Measurements from ENCODE around the gene ARHGEF39. TPM values are rescaled to one million over a fixed set of nuclear protein-coding genes. Genes with fewer than 3 reads are reported as not detected.

Gene ARHGEF39
- total RNA-seq, 4 donors from 2014 or later, result 0.52 to 2.2 (median 0.81) TPM

- peaks cover 0 to 40% of the 10 kb centered on the region in 2 donors for H3K36me3 ChIP-seq
- H3K27me3 ChIP-seq, result no peaks in the 10 kb centered on the region
- peaks cover 0 to 69% (median 8%) of the 10 kb centered on the region in 3 donors for H3K4me1 ChIP-seq
- no peaks in the 10 kb centered on the region for H3K9me3 ChIP-seq
- TF ChIP-seq POLR2A (IDR thresholded peaks at IDR 0.05) (peak in 1 of 2 donors; percentile 57), POLR2AphosphoS5 (IDR thresholded peaks at IDR 0.05) (peak; percentile 86)
- TF ChIP-seq, protein P1, sequence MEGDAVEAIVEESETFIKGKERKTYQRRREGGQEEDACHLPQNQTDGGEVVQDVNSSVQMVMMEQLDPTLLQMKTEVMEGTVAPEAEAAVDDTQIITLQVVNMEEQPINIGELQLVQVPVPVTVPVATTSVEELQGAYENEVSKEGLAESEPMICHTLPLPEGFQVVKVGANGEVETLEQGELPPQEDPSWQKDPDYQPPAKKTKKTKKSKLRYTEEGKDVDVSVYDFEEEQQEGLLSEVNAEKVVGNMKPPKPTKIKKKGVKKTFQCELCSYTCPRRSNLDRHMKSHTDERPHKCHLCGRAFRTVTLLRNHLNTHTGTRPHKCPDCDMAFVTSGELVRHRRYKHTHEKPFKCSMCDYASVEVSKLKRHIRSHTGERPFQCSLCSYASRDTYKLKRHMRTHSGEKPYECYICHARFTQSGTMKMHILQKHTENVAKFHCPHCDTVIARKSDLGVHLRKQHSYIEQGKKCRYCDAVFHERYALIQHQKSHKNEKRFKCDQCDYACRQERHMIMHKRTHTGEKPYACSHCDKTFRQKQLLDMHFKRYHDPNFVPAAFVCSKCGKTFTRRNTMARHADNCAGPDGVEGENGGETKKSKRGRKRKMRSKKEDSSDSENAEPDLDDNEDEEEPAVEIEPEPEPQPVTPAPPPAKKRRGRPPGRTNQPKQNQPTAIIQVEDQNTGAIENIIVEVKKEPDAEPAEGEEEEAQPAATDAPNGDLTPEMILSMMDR (IDR thresholded peaks at IDR 0.05), result no peak
- H3K4me3 ChIP-seq, result no peak overlapping the region
- peak; percentile 56 for ATAC-seq
- peak overlapping the region; percentile 11 to 98 (median 90) for H3K27ac ChIP-seq
- WGBS, 2 donors (ENCODE audit: low coverage in 1 of 2), result 28 to 39% methylated on average over 8 to 9 of the region's 15 CpGs
These were observed 15.5 kb upstream of the ARHGEF39 start for GRCh38 chr9:35680331-35681105.

DNA sequence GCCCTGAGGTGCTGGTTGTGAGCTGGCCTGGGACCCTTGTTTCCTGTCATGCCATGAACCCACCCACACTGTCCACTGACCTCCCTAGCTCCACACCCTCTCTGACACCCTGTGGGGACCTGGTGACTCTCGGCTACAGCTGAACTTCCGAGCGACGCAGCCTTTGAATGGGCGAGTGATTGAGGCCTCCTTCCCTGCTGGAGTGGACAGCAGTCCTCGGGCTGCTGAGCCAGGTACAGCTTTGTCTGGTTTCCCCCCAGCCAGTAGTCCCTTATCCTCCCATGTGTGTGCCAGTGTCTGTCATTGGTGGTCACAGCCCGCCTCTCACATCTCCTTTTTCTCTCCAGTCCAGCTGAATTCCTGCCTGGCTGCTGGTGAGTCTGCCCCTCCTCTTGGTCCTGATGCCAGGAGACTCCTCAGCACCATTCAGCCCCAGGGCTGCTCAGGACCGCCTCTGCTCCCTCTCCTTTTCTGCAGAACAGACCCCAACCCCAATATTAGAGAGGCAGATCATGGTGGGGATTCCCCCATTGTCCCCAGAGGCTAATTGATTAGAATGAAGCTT, 14.9 kb upstream of the ARHGEF39 start:
- H3K27ac ChIP-seq, result peak overlapping the region; percentile 11 to 98 (median 90)
- H3K4me1 ChIP-seq, result peaks cover 0 to 68% (median 8%) of the 10 kb centered on the region in 3 donors

DNA sequence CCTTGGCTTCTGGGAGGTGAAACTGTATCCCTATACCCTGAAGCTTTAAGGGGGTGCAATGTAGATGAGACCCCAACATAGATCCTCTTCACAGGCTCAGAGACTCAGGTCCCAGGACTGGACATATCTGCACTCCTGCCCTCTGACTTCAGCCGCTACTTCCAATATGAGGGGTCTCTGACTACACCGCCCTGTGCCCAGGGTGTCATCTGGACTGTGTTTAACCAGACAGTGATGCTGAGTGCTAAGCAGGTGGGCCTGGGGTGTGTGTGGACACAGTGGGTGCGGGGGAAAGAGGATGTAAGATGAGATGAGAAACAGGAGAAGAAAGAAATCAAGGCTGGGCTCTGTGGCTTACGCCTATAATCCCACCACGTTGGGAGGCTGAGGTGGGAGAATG, 14.1 kb upstream of the ARHGEF39 start:
- peaks cover 0 to 67% (median 8%) of the 10 kb centered on the region in 3 donors for H3K4me1 ChIP-seq
- no peak for ATAC-seq
- H3K9me3 ChIP-seq, result no peaks in the 10 kb centered on the region
- 81 to 85% methylated on average over 2 to 3 of the region's 5 CpGs for WGBS, 2 donors (ENCODE audit: low coverage in 1 of 2)
- H3K27ac ChIP-seq, result peak overlapping the region; percentile 4 to 98 (median 90)
- H3K36me3 ChIP-seq, result peaks cover 0 to 26% of the 10 kb centered on the region in 2 donors
- H3K27me3 ChIP-seq, result no peaks in the 10 kb centered on the region
- H3K4me3 ChIP-seq, result no peak overlapping the region
- no peak for TF ChIP-seq POLR2AphosphoS5 (IDR thresholded peaks at IDR 0.05)
- TF ChIP-seq, protein P1 (IDR thresholded peaks at IDR 0.05), result no peak
- TF ChIP-seq EP300 (IDR thresholded peaks at IDR 0.05), result no peak
- TF ChIP-seq POLR2A (IDR thresholded peaks at IDR 0.05), result peak in 1 of 2 donors; percentile 22

More for the DNA sequence above, 14.9 kb upstream of the ARHGEF39 start:
- peaks cover 0 to 33% of the 10 kb centered on the region in 2 donors for H3K36me3 ChIP-seq
- WGBS, 2 donors (ENCODE audit: low coverage in 1 of 2), result 60 to 79% methylated on average over 1 to 4 of the region's 8 CpGs
- no peak overlapping the region for H3K4me3 ChIP-seq
- H3K9me3 ChIP-seq, result no peaks in the 10 kb centered on the region
- peak; percentile 85 for TF ChIP-seq POLR2AphosphoS5 (IDR thresholded peaks at IDR 0.05)
- TF ChIP-seq, protein P1 (IDR thresholded peaks at IDR 0.05), result no peak
- TF ChIP-seq POLR2A (IDR thresholded peaks at IDR 0.05), result peak in 1 of 2 donors; percentile 46
- ATAC-seq, result peak; percentile 8
- H3K27me3 ChIP-seq, result no peaks in the 10 kb centered on the region

DNA sequence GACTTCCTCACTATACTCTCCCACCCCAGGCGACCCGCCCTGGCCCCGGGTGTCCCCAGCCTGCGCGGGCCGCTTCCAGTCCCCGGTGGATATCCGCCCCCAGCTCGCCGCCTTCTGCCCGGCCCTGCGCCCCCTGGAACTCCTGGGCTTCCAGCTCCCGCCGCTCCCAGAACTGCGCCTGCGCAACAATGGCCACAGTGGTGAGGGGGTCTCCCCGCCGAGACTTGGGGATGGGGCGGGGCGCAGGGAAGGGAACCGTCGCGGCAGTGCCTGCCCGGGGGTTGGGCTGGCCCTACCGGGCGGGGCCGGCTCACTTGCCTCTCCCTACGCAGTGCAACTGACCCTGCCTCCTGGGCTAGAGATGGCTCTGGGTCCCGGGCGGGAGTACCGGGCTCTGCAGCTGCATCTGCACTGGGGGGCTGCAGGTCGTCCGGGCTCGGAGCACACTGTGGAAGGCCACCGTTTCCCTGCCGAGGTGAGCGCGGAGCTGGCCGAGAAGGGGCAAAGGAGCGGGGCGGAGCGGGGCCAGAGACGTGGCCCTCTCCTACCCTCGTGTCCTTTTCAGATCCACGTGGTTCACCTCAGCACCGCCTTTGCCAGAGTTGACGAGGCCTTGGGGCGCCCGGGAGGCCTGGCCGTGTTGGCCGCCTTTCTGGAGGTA, 10.9 kb upstream of the ARHGEF39 start:
- H3K27ac ChIP-seq, result peak overlapping the region in 1 of 4 donors; percentile 63
- H3K4me3 ChIP-seq, result peak overlapping the region; percentile 38 to 52

More for the DNA sequence above, 10.9 kb upstream of the ARHGEF39 start:
- Histone ChIP-seq H3K27me3 (no peaks in the 10 kb centered on the region), H3K4me1 (peaks cover 0 to 49% (median 14%) of the 10 kb centered on the region in 3 donors), H3K9me3 (no peaks in the 10 kb centered on the region), H3K36me3 (no peaks in the 10 kb centered on the region)
- ATAC-seq, result peak; percentile 14
- TF ChIP-seq POLR2AphosphoS5 (IDR thresholded peaks at IDR 0.05) (no peak), POLR2A (IDR thresholded peaks at IDR 0.05) (no peak), EP300 (IDR thresholded peaks at IDR 0.05) (no peak)
- TF ChIP-seq, protein P1 (IDR thresholded peaks at IDR 0.05), result peak in 1 of 4 experiments; percentile 9
- WGBS, 2 donors (ENCODE audit: low coverage in 1 of 2), result 0 to 2% methylated on average over 7 of the region's 51 CpGs
